Left ventricle myocardium superior (tissue), 1 donor: ENCODE measurements around the gene NOP9. TPM values are rescaled to one million over a fixed set of nuclear protein-coding genes. Genes with fewer than 3 reads are reported as not detected.
"Not testable (repeated sequence)": the region's sequence is repeated elsewhere in the genome, so short reads cannot be mapped to it uniquely, and the experiment has no call there.

Experiments used
- ATAC-seq: fragments of 200-7000 bp; cut with Tn5 transposase; one replicate; pipeline ENCODE4 v1.9.1; 2020; ENCODE audit warnings: mild to moderate bottlenecking, moderate library complexity
- DNase-seq: peaks from one replicate; pipeline ENCODE4 v3.0.0-alpha.2; 2020
- intact Hi-C: fragments of 100-400 bp; cut with micrococcal nuclease; formaldehyde crosslinking; loops from one replicate; pipeline ENCODE4 v1.11.0; 2022
- total RNA-seq: library from RNA; stranded (reverse); fragmentation: NEBNext Ultra II Directional; extraction: Animal tissue kit (Norgen Biotek cat#: 25700); gene quantifications from one replicate; pipeline ENCODE4 v1.2.1, GENCODE V29; 2021
- donor health status: DM: no; HTN: yes; CAD: no; lungs with severe emphysema.

The NOP9 gene
- total RNA-seq, 1 donor from 2014 or later, result 25.5 TPM

GRCh38 chr14:24335461-24336171, 36.0 kb downstream of the NOP9 start:
- DNase-seq (no peak), ATAC-seq (no peak)
- intact Hi-C loops, result no loop called here

- ATAC-seq, result no peak
- DNase-seq, result no peak
- intact Hi-C loops, result no loop called here
Measured at GRCh38 chr14:24337144-24337823, 37.6 kb downstream of the NOP9 start.

- ATAC-seq (no peak), DNase-seq (no peak)
- intact Hi-C loops, result no loop called here
Measured at GRCh38 chr14:24337824-24338175, 38.1 kb downstream of the NOP9 start.

GRCh38 chr14:24338843-24339242, 39.2 kb downstream of the NOP9 start:
- intact Hi-C loops, result no loop called here
- no peak for ATAC-seq
- DNase-seq, result no peak

GRCh38 chr14:24339284-24340151, 39.9 kb downstream of the NOP9 start, which contains the start of gene RIPK3:
Gene RIPK3 (minus strand): TSS chr14:24339991. CDS start chr14:24339826, 165 bp downstream.
- ATAC-seq (peak; percentile 65), DNase-seq (peak; percentile 68)
- intact Hi-C loops, result no loop called here

GRCh38 chr14:24340606-24341005, 41.0 kb downstream of the NOP9 start:
- no peak for ATAC-seq
- intact Hi-C loops, result no loop called here

GRCh38 chr14:24342889-24343288, 43.2 kb downstream of the NOP9 start:
- no peak for ATAC-seq
- intact Hi-C loops, result no loop called here
- no peak for DNase-seq

More at GRCh38 chr14:24340606-24341005, 41.0 kb downstream of the NOP9 start:
- DNase-seq, result no peak

- intact Hi-C loops, result no loop called here
- no peak for DNase-seq
- no peak for ATAC-seq
Measured at GRCh38 chr14:24343795-24344660, 44.4 kb downstream of the NOP9 start.

GRCh38 chr14:24347134-24347533, 47.5 kb downstream of the NOP9 start:
- no peak for DNase-seq
- intact Hi-C loops, result no loop called here
- ATAC-seq, result no peak

- ATAC-seq, result no peak
- DNase-seq, result no peak
- intact Hi-C loops, result no loop called here
Measured at GRCh38 chr14:24348186-24348585, 48.5 kb downstream of the NOP9 start.

GRCh38 chr14:24349742-24350141, 50.1 kb downstream of the NOP9 start:
- intact Hi-C loops, result no loop called here
- DNase-seq (no peak), ATAC-seq (no peak)

- intact Hi-C loops, result no loop called here
- no peak for DNase-seq
- ATAC-seq, result peak; percentile 61
Measured at GRCh38 chr14:24351517-24351916, 51.9 kb downstream of the NOP9 start.

- intact Hi-C loops, result no loop called here
- DNase-seq (no peak), ATAC-seq (no peak)
Measured at GRCh38 chr14:24353559-24354481, 54.2 kb downstream of the NOP9 start.

- ATAC-seq, intact Hi-C loops, DNase-seq: not testable (repeated sequence)
Measured at GRCh38 chr14:24354482-24354825, 54.8 kb downstream of the NOP9 start.

GRCh38 chr14:24355009-24355408, 55.4 kb downstream of the NOP9 start:
- ATAC-seq, result no peak
- DNase-seq, result no peak
- intact Hi-C loops, result no loop called here

- intact Hi-C loops, result no loop called here
- ATAC-seq (no peak), DNase-seq (no peak)
Measured at GRCh38 chr14:24356208-24356607, 56.6 kb downstream of the NOP9 start.
